ENCODE results near the gene RPH3AL. TPM values are rescaled to one million over a fixed set of nuclear protein-coding genes. Genes with fewer than 3 reads are reported as not detected.

The RPH3AL gene
- total RNA-seq, 1 experiment from 2014 or later = 26.0 TPM

GRCh38 chr17:247767-248166 lies 104.8 kb downstream of the RPH3AL start:
- H3K9me3 ChIP-seq (ENCODE audit: insufficient read depth, low read depth) = no peaks in the 10 kb centered on the region
- POLR2A ChIA-PET (ENCODE audit: unreplicated experiment) = interaction anchor here (0.5 to 0.7 kb wide), 2 partner anchors 36 to 176 kb away, joined by 3 to 12 read pairs; no protein-coding TSS in a partner anchor
- BruUV-seq (replicated peaks) = no TSS peak
- no peaks in the 10 kb centered on the region for H4K20me1 ChIP-seq (ENCODE audit: insufficient read depth)
- H3K4me1 ChIP-seq (replicated peaks; ENCODE audit: insufficient read depth) = no peaks in the 10 kb centered on the region
- intact Hi-C loops (cut with micrococcal nuclease; ENCODE audit: unreplicated experiment) = no loop called here
- no peak overlapping the region for H3K4me3 ChIP-seq
- H3K4me2 ChIP-seq = no peak overlapping the region
- DNase-seq = peak in 1 of 2 experiments; percentile 35
- H3K27ac ChIP-seq = no peak overlapping the region
- H3K36me3 ChIP-seq (ENCODE audit: low read depth) = no peaks in the 10 kb centered on the region
- H2AFZ ChIP-seq = no peak overlapping the region
- CTCF ChIA-PET = no interaction called here
- H3K79me2 ChIP-seq (ENCODE audit: low read depth) = no peaks in the 10 kb centered on the region
- no peak for TF ChIP-seq CTCF (conservative IDR thresholded peaks at IDR 0.05)
- TF ChIP-seq EZH2 (IDR thresholded peaks at IDR 0.05; ENCODE audit: low read depth) = no peak
- H3K27me3 ChIP-seq (ENCODE audit: insufficient read depth, low read depth) = no peaks in the 10 kb centered on the region
- peaks cover 5% of the 10 kb centered on the region; the same call in 1 of the 2 replicates for H3F3A ChIP-seq (ENCODE audit: insufficient read depth, low read depth)
- H3K9me2 ChIP-seq (ENCODE audit: insufficient read depth) = no peaks in the 10 kb centered on the region

GRCh38 chr17:246851-247421 lies 105.7 kb downstream of the RPH3AL start:
- TF ChIP-seq EZH2 (IDR thresholded peaks at IDR 0.05; ENCODE audit: low read depth) = no peak
- no peak for TF ChIP-seq CTCF (conservative IDR thresholded peaks at IDR 0.05)
- H3F3A ChIP-seq (ENCODE audit: insufficient read depth, low read depth) = peaks cover 5% of the 10 kb centered on the region; the same call in 1 of the 2 replicates
- intact Hi-C loops (cut with micrococcal nuclease; ENCODE audit: unreplicated experiment) = no loop called here
- ChIA-PET POLR2A (ENCODE audit: unreplicated experiment) (no interaction called here), CTCF (no interaction called here)
- no peak overlapping the region for H3K4me3 ChIP-seq
- H3K79me2 ChIP-seq (ENCODE audit: low read depth) = no peaks in the 10 kb centered on the region
- DNase-seq = no peak
- no peak overlapping the region for H2AFZ ChIP-seq
- no peaks in the 10 kb centered on the region for H3K9me2 ChIP-seq (ENCODE audit: insufficient read depth)
- H3K36me3 ChIP-seq (ENCODE audit: low read depth) = no peaks in the 10 kb centered on the region
- no TSS peak for BruUV-seq (replicated peaks)
- H3K9me3 ChIP-seq (ENCODE audit: insufficient read depth, low read depth) = no peaks in the 10 kb centered on the region
- no peaks in the 10 kb centered on the region for H3K27me3 ChIP-seq (ENCODE audit: insufficient read depth, low read depth)
- no peak overlapping the region for H3K27ac ChIP-seq
- no peak overlapping the region for H3K4me2 ChIP-seq
- no peaks in the 10 kb centered on the region for H4K20me1 ChIP-seq (ENCODE audit: insufficient read depth)
- no peaks in the 10 kb centered on the region for H3K4me1 ChIP-seq (replicated peaks; ENCODE audit: insufficient read depth)

GRCh38 chr17:246226-246625 lies 106.4 kb downstream of the RPH3AL start:
- no peaks in the 10 kb centered on the region for H3K27me3 ChIP-seq (ENCODE audit: insufficient read depth, low read depth)
- H3K4me1 ChIP-seq (replicated peaks; ENCODE audit: insufficient read depth) = no peaks in the 10 kb centered on the region
- no peaks in the 10 kb centered on the region for H3K9me3 ChIP-seq (ENCODE audit: insufficient read depth, low read depth)
- no peaks in the 10 kb centered on the region for H3K79me2 ChIP-seq (ENCODE audit: low read depth)
- no peak overlapping the region for H3K27ac ChIP-seq
- no peaks in the 10 kb centered on the region for H3K9me2 ChIP-seq (ENCODE audit: insufficient read depth)
- ChIA-PET POLR2A (ENCODE audit: unreplicated experiment) (no interaction called here), CTCF (no interaction called here)
- no peaks in the 10 kb centered on the region for H4K20me1 ChIP-seq (ENCODE audit: insufficient read depth)
- no TSS peak for BruUV-seq (replicated peaks)
- TF ChIP-seq EZH2 (IDR thresholded peaks at IDR 0.05; ENCODE audit: low read depth) (no peak), CTCF (conservative IDR thresholded peaks at IDR 0.05) (no peak)
- intact Hi-C loops (cut with micrococcal nuclease; ENCODE audit: unreplicated experiment) = no loop called here
- H3K36me3 ChIP-seq (ENCODE audit: low read depth) = no peaks in the 10 kb centered on the region
- no peak overlapping the region for H2AFZ ChIP-seq
- no peak for DNase-seq
- H3F3A ChIP-seq (ENCODE audit: insufficient read depth, low read depth) = peaks cover 8% of the 10 kb centered on the region; the same call in 1 of the 2 replicates
- no peak overlapping the region for H3K4me3 ChIP-seq
- no peak overlapping the region for H3K4me2 ChIP-seq
